PC-3 (cell line): ENCODE measurements around the gene SRD5A3. TPM values are rescaled to one million over a fixed set of nuclear protein-coding genes. Genes with fewer than 3 reads are reported as not detected.

Experiments
- ATAC-seq: fragments of 200-7000 bp; cut with Tn5 transposase; 2 replicates; pipeline ENCODE4 v1.9.1; 2020; ENCODE audit warnings: mild to moderate bottlenecking, moderate library complexity
- BruUV-seq: library from RNA; stranded (reverse); fragments of 400-500 nt; replicated peaks from 2 replicates; lab custom pipeline; 2021; lab: Mats Ljungman, UMichigan
- CTCF ChIA-PET: fragments of 300-600 bp; sonication (Branson Sonifier 250); formaldehyde crosslinking; loops from one replicate; lab custom pipeline; 2022; ENCODE audit warnings: antibody characterized with exemption; lab: Charles Lee
- POLR2A ChIA-PET: fragments of 300-600 bp; sonication (Branson Sonifier 250); formaldehyde crosslinking; loops from one replicate; lab custom pipeline; 2022; ENCODE audit warnings: antibody characterized with exemption; ENCODE audit not compliant: unreplicated experiment; lab: Charles Lee
- DNase-seq: peaks from one replicate; pipeline ENCODE4 v3.0.0-alpha.2; 2015
- H2AFZ ChIP-seq: fragments of 300-600 bp; sonication (generic); 2 replicates; pipeline ENCODE4 v1.6.0; 2016; ENCODE audit warnings: antibody characterized with exemption, low read length
- H3F3A ChIP-seq: fragments of 300-600 bp; sonication (generic); one replicate; pipeline ENCODE4 v1.6.0; 2017; ENCODE audit warnings: antibody characterized with exemption, low read length, control low read depth, mild to moderate bottlenecking; ENCODE audit not compliant: unreplicated experiment
- H3K27ac ChIP-seq: fragments of 300-600 bp; sonication (generic); 2 replicates; pipeline ENCODE4 v1.5.1; 2016; ENCODE audit warnings: mild to moderate bottlenecking, low read length
- H3K27me3 ChIP-seq: fragments of 300-600 bp; sonication (generic); 2 replicates; pipeline ENCODE4 v1.6.1; 2016; ENCODE audit warnings: low read length, mixed read lengths
- H3K36me3 ChIP-seq: fragments of 300-600 bp; sonication (generic); 2 replicates; pipeline ENCODE4 v1.6.1; 2016; ENCODE audit warnings: low read depth, mixed run types, low read length, mixed read lengths
- H3K4me1 ChIP-seq: fragments of 300-600 bp; sonication (generic); 2 replicates; pipeline ENCODE4 v1.5.1; 2016; ENCODE audit warnings: low read length; ENCODE audit not compliant: insufficient read depth
- H3K4me2 ChIP-seq: fragments of 300-600 bp; sonication (generic); 2 replicates; pipeline ENCODE4 v1.6.0; 2016; ENCODE audit warnings: low read length
- H3K4me3 ChIP-seq: fragments of 300-600 bp; sonication (generic); 2 replicates; pipeline ENCODE4 v1.5.1; 2016; ENCODE audit warnings: mild to moderate bottlenecking, low read length, mixed read lengths
- H3K79me2 ChIP-seq: fragments of 300-600 bp; sonication (generic); 2 replicates; pipeline ENCODE4 v1.6.1; 2017; ENCODE audit warnings: low read length, mixed read lengths
- H3K9ac ChIP-seq: fragments of 300-600 bp; sonication (generic); 2 replicates; pipeline ENCODE4 v1.6.0; 2016; ENCODE audit warnings: mild to moderate bottlenecking, low read length
- H3K9me2 ChIP-seq: fragments of 300-600 bp; sonication (generic); replicated peaks from 2 replicates; pipeline ENCODE4 v1.6.1; 2016; ENCODE audit warnings: mixed run types, low read length, mixed read lengths
- H3K9me3 ChIP-seq: fragments of 300-600 bp; sonication (generic); 2 replicates; pipeline ENCODE4 v1.6.1; 2016; ENCODE audit warnings: low read length, mixed read lengths
- H4K20me1 ChIP-seq: fragments of 300-600 bp; sonication (generic); 2 replicates; pipeline ENCODE4 v1.6.1; 2016; ENCODE audit warnings: low read length, mixed read lengths
- CTCF ChIP-seq: fragments of 300-600 bp; sonication (generic); conservative IDR thresholded peaks from 2 replicates; pipeline ENCODE4 v1.5.1; 2017; ENCODE audit warnings: antibody characterized with exemption, low read depth, mild to moderate bottlenecking, low read length
- EZH2 ChIP-seq: fragments of 300-600 bp; sonication (generic); IDR thresholded peaks from one replicate; pipeline ENCODE4 v1.6.1; 2017; ENCODE audit warnings: antibody characterized with exemption, mild to moderate bottlenecking, low read length; ENCODE audit not compliant: unreplicated experiment
- EZH2phosphoT487 ChIP-seq: fragments of 300-600 bp; sonication (generic); IDR thresholded peaks from 2 replicates; pipeline ENCODE4 v1.6.1; 2018; ENCODE audit warnings: mild to moderate bottlenecking, antibody characterized with exemption, low read length, borderline replicate concordance
- intact Hi-C: fragments of 100-400 bp; cut with micrococcal nuclease; formaldehyde crosslinking; loops from 2 replicates; pipeline ENCODE4 v1.9.0; 2023
- total RNA-seq: library from RNA; depleted of rRNA; stranded (reverse); fragments of >200 nt; gene quantifications from 2 replicates; pipeline ENCODE4 v1.2.3, GENCODE V29; 2014

Gene SRD5A3
- total RNA-seq, 1 experiment from 2014 or later: 15.2 TPM

- peaks cover 28% of the 10 kb centered on the region for H3K36me3 ChIP-seq
- H2AFZ ChIP-seq: no peak overlapping the region
- H4K20me1 ChIP-seq: peaks cover 52% of the 10 kb centered on the region
- H3K4me3 ChIP-seq: peak overlapping the region; percentile 72
- peaks cover 3% of the 10 kb centered on the region for H3F3A ChIP-seq
- peaks cover 70% of the 10 kb centered on the region for H3K79me2 ChIP-seq
- ChIA-PET POLR2A (interaction anchor here (0.7 kb wide), 1 partner anchor 101 kb away, joined by 4 read pairs; no protein-coding TSS in a partner anchor), CTCF (interaction anchor here (0.6 to 0.9 kb wide), 3 partner anchors 39 to 151 kb away, joined by 3 to 5 read pairs (median 3); no protein-coding TSS in a partner anchor)
- TF ChIP-seq EZH2 (no peak), EZH2phosphoT487 (no peak), CTCF (no peak)
- no peaks in the 10 kb centered on the region for H3K9me2 ChIP-seq
- no peaks in the 10 kb centered on the region for H3K27me3 ChIP-seq
- no peaks in the 10 kb centered on the region for H3K9me3 ChIP-seq
- intact Hi-C loops: no loop called here
- H3K4me1 ChIP-seq: peaks cover 30% of the 10 kb centered on the region
- peak overlapping the region; percentile 88; the same call in 1 of the 2 replicates for H3K9ac ChIP-seq
- peak overlapping the region; percentile 92 for H3K4me2 ChIP-seq
- DNase-seq (no peak), ATAC-seq (no peak)
- no TSS peak for BruUV-seq
- H3K27ac ChIP-seq: peak overlapping the region; percentile 4; the same call in 1 of the 2 replicates
Observed at GRCh38 chr4:55398966-55399365, 52.9 kb downstream of the SRD5A3 start.

- no peaks in the 10 kb centered on the region for H3K9me3 ChIP-seq
- H3K27me3 ChIP-seq: no peaks in the 10 kb centered on the region
- BruUV-seq: no TSS peak
- H3F3A ChIP-seq: peaks cover 3% of the 10 kb centered on the region
- H3K79me2 ChIP-seq: peaks cover 76% of the 10 kb centered on the region
- peaks cover 24% of the 10 kb centered on the region for H3K4me1 ChIP-seq
- TF ChIP-seq EZH2: no peak
- TF ChIP-seq EZH2phosphoT487: no peak
- no peak for TF ChIP-seq CTCF
- H3K4me3 ChIP-seq: peak overlapping the region; percentile 72
- H3K9me2 ChIP-seq: no peaks in the 10 kb centered on the region
- ChIA-PET POLR2A (no interaction called here), CTCF (interaction anchor here (0.6 kb wide), 1 partner anchor 40 kb away, joined by 3 read pairs; no protein-coding TSS in a partner anchor)
- intact Hi-C loops: no loop called here
- no peak overlapping the region for H3K9ac ChIP-seq
- peaks cover 52% of the 10 kb centered on the region for H4K20me1 ChIP-seq
- H2AFZ ChIP-seq: no peak overlapping the region
- H3K36me3 ChIP-seq: peaks cover 29% of the 10 kb centered on the region
- ATAC-seq (no peak), DNase-seq (no peak)
- peak overlapping the region; percentile 92 for H3K4me2 ChIP-seq
- H3K27ac ChIP-seq: no peak overlapping the region
Observed at GRCh38 chr4:55399581-55399980, 53.5 kb downstream of the SRD5A3 start.

GRCh38 chr4:55405073-55405472 lies 59.0 kb downstream of the SRD5A3 start:
- H3K36me3 ChIP-seq: peaks cover 61% of the 10 kb centered on the region
- H3F3A ChIP-seq: no peaks in the 10 kb centered on the region
- no peak overlapping the region for H3K27ac ChIP-seq
- peaks cover 60% of the 10 kb centered on the region for H4K20me1 ChIP-seq
- no TSS peak for BruUV-seq
- POLR2A ChIA-PET: no interaction called here
- intact Hi-C loops: no loop called here
- no peak overlapping the region for H3K4me3 ChIP-seq
- DNase-seq (no peak), ATAC-seq (no peak)
- CTCF ChIA-PET: no interaction called here
- H3K27me3 ChIP-seq: no peaks in the 10 kb centered on the region
- no peak overlapping the region for H2AFZ ChIP-seq
- H3K4me1 ChIP-seq: no peaks in the 10 kb centered on the region
- H3K9me3 ChIP-seq: no peaks in the 10 kb centered on the region
- H3K9ac ChIP-seq: no peak overlapping the region
- H3K9me2 ChIP-seq: no peaks in the 10 kb centered on the region
- H3K4me2 ChIP-seq: no peak overlapping the region
- peaks cover 90% of the 10 kb centered on the region for H3K79me2 ChIP-seq
- no peak for TF ChIP-seq EZH2phosphoT487
- no peak for TF ChIP-seq EZH2
- TF ChIP-seq CTCF: no peak
